Endothelial cell of umbilical vein (primary cell): ENCODE data around the gene CC2D2A. TPM values are rescaled to one million over a fixed set of nuclear protein-coding genes. Genes with fewer than 3 reads are reported as not detected.

ENCODE experiments used
- BruUV-seq: library from RNA; stranded (reverse); fragments of 400-500 nt; replicated peaks from 2 replicates; lab custom pipeline; 2021; lab: Mats Ljungman, UMichigan
- CTCF ChIA-PET: fragments of 300-600, 350-600 bp; sonication (Branson Sonifier 250); formaldehyde crosslinking; loops from one replicate; lab custom pipeline; 2021; ENCODE audit warnings: antibody characterized with exemption, inconsistent platforms; lab: Charles Lee
- POLR2A ChIA-PET: fragments of 300-600, 350-600 bp; sonication (Branson Sonifier 250); formaldehyde crosslinking; loops from one replicate; lab custom pipeline; 2021; ENCODE audit warnings: antibody characterized with exemption, inconsistent platforms; lab: Charles Lee
- DNase-seq: peaks from one replicate; pipeline ENCODE4 v3.0.0-alpha.2; 2011; ENCODE audit warnings: low read depth, low spot score
- FAIRE-seq: peaks from 2 replicates; lab custom pipeline; 2011; peaks lifted over from hg19 to GRCh38; lab: Jason Lieb, UNC
- H2AFZ ChIP-seq: 2 replicates; pipeline ENCODE4 v1.6.0; 2012; ENCODE audit warnings: low read depth, low read length, control low read depth, inconsistent platforms
- H3K27ac ChIP-seq: 2 replicates; pipeline ENCODE4 v1.5.1; 2011; ENCODE audit warnings: low read depth, mild to moderate bottlenecking, control low read depth, low read length, moderate library complexity; ENCODE audit not compliant: insufficient read depth
- H3K27me3 ChIP-seq, 2 experiments: 2 replicates each; pipeline versions ENCODE4 v1.6.0 to v1.6.1; 2011; ENCODE audit warnings: low read length in 2 of 2, mixed read lengths in 1 of 2; ENCODE audit not compliant: control insufficient read depth in 2 of 2, insufficient read depth in 2 of 2
- H3K36me3 ChIP-seq, 2 experiments: 2 replicates in 1 of 2; 3 replicates in 1 of 2; pipeline ENCODE4 v1.5.1; 2011; ENCODE audit warnings: low read length in 2 of 2, mild to moderate bottlenecking in 1 of 2, moderate library complexity in 1 of 2; ENCODE audit not compliant: control insufficient read depth in 2 of 2, insufficient read depth in 2 of 2; ENCODE audit errors: extremely low read depth in 1 of 2
- H3K4me1 ChIP-seq: 3 replicates; pipeline ENCODE4 v1.5.1; 2011; ENCODE audit warnings: mild to moderate bottlenecking, low read length; ENCODE audit not compliant: control insufficient read depth, insufficient read depth; ENCODE audit errors: extremely low read depth
- H3K4me2 ChIP-seq: 2 replicates; pipeline ENCODE4 v1.6.1; 2011; ENCODE audit warnings: low read length, control low read depth, mixed read lengths; ENCODE audit not compliant: insufficient read depth
- H3K4me3 ChIP-seq, 3 experiments: fragments of 200-600 bp in 1 of 3; sonication (generic), shearing (Covaris generic) in 1 of 3; replicated peaks in 1 of 3; 2 replicates each; pipeline ENCODE4 v1.5.1; 2011 to 2016; ENCODE audit warnings: control low read depth in 3 of 3, low read length in 3 of 3, mild to moderate bottlenecking in 2 of 3, inconsistent platforms in 1 of 3, low read depth in 1 of 3, moderate library complexity in 1 of 3; ENCODE audit not compliant: insufficient read depth in 1 of 3
- H3K79me2 ChIP-seq: 2 replicates; pipeline ENCODE4 v1.6.0; 2012; ENCODE audit warnings: low read length, inconsistent platforms; ENCODE audit not compliant: control insufficient read depth, insufficient read depth
- H3K9ac ChIP-seq: replicated peaks from 2 replicates; pipeline ENCODE3; 2011; ENCODE audit warnings: low read length, control low read depth; ENCODE audit not compliant: insufficient read depth; ENCODE audit errors: extremely low read depth
- H3K9me1 ChIP-seq: replicated peaks from 3 replicates; pipeline ENCODE4 v1.6.0; 2011; ENCODE audit warnings: mild to moderate bottlenecking, low read length; ENCODE audit not compliant: control insufficient read depth, insufficient read depth; ENCODE audit errors: extremely low read depth
- H3K9me3 ChIP-seq: replicated peaks from 2 replicates; pipeline ENCODE4 v1.5.1; 2012; ENCODE audit warnings: low read length, inconsistent platforms; ENCODE audit not compliant: control insufficient read depth, insufficient read depth
- H4K20me1 ChIP-seq: replicated peaks from 2 replicates; pipeline ENCODE3; 2011; ENCODE audit warnings: mild to moderate bottlenecking, low read length; ENCODE audit not compliant: control insufficient read depth, insufficient read depth; ENCODE audit errors: extremely low read depth
- CTCF ChIP-seq, 2 donors: IDR thresholded peaks; 1 replicate in 1 of 2; 2 replicates in 1 of 2; pipeline ENCODE4 v1.5.1; 2011; ENCODE audit warnings: low read length in 2 of 2, mild to moderate bottlenecking in 2 of 2, moderate library complexity in 2 of 2, control low read depth in 1 of 2, inconsistent platforms in 1 of 2, low read depth in 1 of 2; ENCODE audit not compliant: insufficient read depth in 1 of 2; ENCODE audit errors: extremely low read depth in 1 of 2
- EZH2 ChIP-seq: IDR thresholded peaks from 2 replicates; pipeline ENCODE4 v1.6.1; 2012; ENCODE audit warnings: borderline replicate concordance, low read depth, mild to moderate bottlenecking, moderate library complexity, low read length, inconsistent platforms; ENCODE audit not compliant: severe bottlenecking
- FOS ChIP-seq: IDR thresholded peaks from 2 replicates; pipeline ENCODE4 v1.6.1; 2011; ENCODE audit warnings: mild to moderate bottlenecking, low read length, moderate library complexity, borderline replicate concordance; ENCODE audit not compliant: insufficient read depth
- GATA2 ChIP-seq: IDR thresholded peaks from 2 replicates; pipeline ENCODE4 v1.7.0; 2011; ENCODE audit warnings: low read depth, mild to moderate bottlenecking, moderate library complexity, mixed read lengths, low read length; ENCODE audit not compliant: insufficient read length, insufficient read depth
- JUN ChIP-seq: IDR thresholded peaks from 2 replicates; pipeline ENCODE4 v1.6.1; 2011; ENCODE audit warnings: borderline replicate concordance, low read depth; ENCODE audit not compliant: insufficient read length, insufficient read depth
- MAX ChIP-seq: IDR thresholded peaks from 2 replicates; pipeline ENCODE4 v1.6.1; 2011; ENCODE audit not compliant: insufficient read depth, insufficient read length
- MYC ChIP-seq: IDR thresholded peaks from one replicate; pipeline ENCODE4 v1.6.1; 2011; ENCODE audit warnings: mild to moderate bottlenecking, low read depth, low read length
- POLR2A ChIP-seq: IDR thresholded peaks from 2 replicates; pipeline ENCODE4 v1.6.1; 2012; ENCODE audit warnings: low read depth, mild to moderate bottlenecking, control low read depth, low read length
- POLR2AphosphoS5 ChIP-seq: IDR thresholded peaks from 2 replicates; pipeline ENCODE4 v1.6.1; 2012; ENCODE audit warnings: low read depth, mild to moderate bottlenecking, control low read depth, low read length, moderate library complexity; ENCODE audit not compliant: insufficient read depth
- dilution Hi-C: fragments of 300-500 bp; cut with MboI; formaldehyde crosslinking; loops from one replicate; pipeline ENCODE4 v1.15.0; 2019; ENCODE audit warnings: low sequenced_read_pairs; ENCODE audit not compliant: extremely low pct_ligation_motif_present
- intact Hi-C: fragments of 100-400 bp; cut with micrococcal nuclease; formaldehyde crosslinking; loops from one replicate; pipeline ENCODE4 v1.10.0; 2022
- polyA plus RNA-seq, 4 experiments: library from polyadenylated mRNA; depleted of rRNA in 3 of 4; stranded (reverse) in 3 of 4; unstranded in 1 of 4; fragments of >200 nt; gene quantifications; 2 replicates each; pipeline versions ENCODE4 v1.2.1 to v1.2.3, GENCODE V29; 2011 to 2012; ENCODE audit warnings: missing spikeins in 1 of 4
- total RNA-seq: library from RNA; stranded (reverse); gene quantifications from 2 replicates; pipeline ENCODE4 v1.2.3, GENCODE V29; 2021

The CC2D2A gene
- total and polyA plus RNA-seq, 2 donors (not counting 3 experiments of a cell fraction or from before 2014, with no cell fraction given), result 10.2 to 22.4 TPM

DNA sequence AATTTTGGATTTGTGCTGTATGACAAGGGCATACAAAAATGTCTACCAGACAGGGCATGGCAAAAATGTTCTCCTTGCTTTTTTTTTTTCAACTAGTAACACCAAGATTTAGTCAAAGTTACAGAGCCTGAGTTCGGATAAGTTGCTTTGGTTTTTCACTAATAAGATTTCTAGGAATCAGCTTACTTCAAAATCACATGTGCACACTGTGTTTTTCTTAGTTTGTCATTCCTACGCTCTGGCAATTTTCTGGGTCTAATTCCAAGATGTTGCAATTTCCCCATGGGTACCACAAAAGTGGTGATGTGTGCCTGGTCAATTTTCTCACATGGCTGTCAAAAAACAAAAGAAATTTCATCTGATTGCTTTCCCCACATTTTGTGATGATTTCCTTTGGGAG is 35.6 kb upstream of the CC2D2A start:
- no peaks in the 10 kb centered on the region for H3K79me2 ChIP-seq
- H4K20me1 ChIP-seq, result no peaks in the 10 kb centered on the region
- no peak for TF ChIP-seq POLR2A
- no peak overlapping the region for H3K4me2 ChIP-seq
- no peak overlapping the region for H3K4me3 ChIP-seq
- H3K27ac ChIP-seq, result no peak overlapping the region
- FAIRE-seq, result no peak
- H3K9me1 ChIP-seq, result no peaks in the 10 kb centered on the region
- ChIA-PET CTCF (no interaction called here), POLR2A (no interaction called here)
- H3K4me1 ChIP-seq, result no peaks in the 10 kb centered on the region
- H3K9ac ChIP-seq, result no peak overlapping the region
- dilution Hi-C loops (no loop called here), intact Hi-C loops (no loop called here)
- no peak for DNase-seq
- BruUV-seq, result no TSS peak
- no peaks in the 10 kb centered on the region for H3K27me3 ChIP-seq
- no peaks in the 10 kb centered on the region for H3K36me3 ChIP-seq
- H3K9me3 ChIP-seq, result no peaks in the 10 kb centered on the region
- no peak overlapping the region for H2AFZ ChIP-seq

GRCh38 chr4:15434676-15435075 is 35.0 kb upstream of the CC2D2A start:
- no peak overlapping the region for H3K9ac ChIP-seq
- no peak overlapping the region for H3K27ac ChIP-seq
- ChIA-PET POLR2A (no interaction called here), CTCF (no interaction called here)
- no peaks in the 10 kb centered on the region for H3K9me3 ChIP-seq
- no peak overlapping the region for H3K4me3 ChIP-seq
- DNase-seq (no peak), FAIRE-seq (no peak)
- H3K4me1 ChIP-seq, result no peaks in the 10 kb centered on the region
- no peaks in the 10 kb centered on the region for H3K9me1 ChIP-seq
- H4K20me1 ChIP-seq, result no peaks in the 10 kb centered on the region
- no peaks in the 10 kb centered on the region for H3K27me3 ChIP-seq
- no peaks in the 10 kb centered on the region for H3K36me3 ChIP-seq
- TF ChIP-seq FOS, result no peak
- no peak for TF ChIP-seq POLR2A
- TF ChIP-seq MYC, result no peak
- TF ChIP-seq JUN, result no peak
- TF ChIP-seq MAX, result no peak
- no peak for TF ChIP-seq GATA2
- no peak for TF ChIP-seq POLR2AphosphoS5
- no peak for TF ChIP-seq CTCF (IDR thresholded peaks at IDR 0.05; ENCODE audit: extremely low read depth in 1 of 2, insufficient read depth in 1 of 2, low read depth in 1 of 2, low read length in 2 of 2)
- no peak for TF ChIP-seq EZH2
- intact Hi-C loops (no loop called here), dilution Hi-C loops (no loop called here)
- H3K4me2 ChIP-seq, result no peak overlapping the region
- H2AFZ ChIP-seq, result no peak overlapping the region
- BruUV-seq, result no TSS peak
- H3K79me2 ChIP-seq, result no peaks in the 10 kb centered on the region
